ENCODE measurements around the gene SPPL2A. TPM values are rescaled to one million over a fixed set of nuclear protein-coding genes. Genes with fewer than 3 reads are reported as not detected.

SPPL2A gene
- total and polyA plus RNA-seq, 2 of the 13 experiments (the other 11 are each of a cell fraction or from before 2014, with no cell fraction given) = 80.5 to 105 TPM

- TF ChIP-seq HOXA5 (CRISPR knock-in tag; IDR thresholded peaks at IDR 0.05) = peak; percentile 36; the same call in 1 of the 2 replicates
- TF ChIP-seq ASH2L (IDR thresholded peaks at IDR 0.05; ENCODE audit: insufficient read length, low read depth, low read length) = peak; percentile 95
- TF ChIP-seq U2AF1 (optimal IDR thresholded peaks at IDR 0.05; ENCODE audit: low read depth, low read length) = peak; percentile 17
- no peak for TF ChIP-seq FUBP1 (CRISPR knock-in tag; IDR thresholded peaks at IDR 0.05; ENCODE audit: borderline replicate concordance)
- TF ChIP-seq DZIP1 (CRISPR knock-in tag; IDR thresholded peaks at IDR 0.05) = peak; percentile 48; the same call in 1 of the 2 replicates
- 0 out of 2 replicates have a peak, but pooled peaks have one; percentile 17 for TF ChIP-seq RFXAP (CRISPR knock-in tag; IDR thresholded peaks at IDR 0.05; ENCODE audit: borderline replicate concordance)
- 0 out of 2 replicates have a peak, but pooled peaks have one; percentile 51 for TF ChIP-seq ZNF224 (CRISPR knock-in tag; IDR thresholded peaks at IDR 0.05)
- TF ChIP-seq FOXO4 (CRISPR knock-in tag; conservative IDR thresholded peaks at IDR 0.05) = 0 out of 2 replicates have a peak, but pooled peaks have one; percentile 42
- peak; percentile 32; the same call in 1 of the 2 replicates for TF ChIP-seq ARID2 (CRISPR knock-in tag; IDR thresholded peaks at IDR 0.05; ENCODE audit: borderline replicate concordance)
- no peak for TF ChIP-seq RFX1 (IDR thresholded peaks at IDR 0.05)
- 0 out of 2 replicates have a peak, but pooled peaks have one; percentile 37 for TF ChIP-seq CBFB (CRISPR knock-in tag; IDR thresholded peaks at IDR 0.05)
- TF ChIP-seq DDIT3 (CRISPR knock-in tag; IDR thresholded peaks at IDR 0.05) = no peak
- 0 out of 2 replicates have a peak, but pooled peaks have one; percentile 21 for TF ChIP-seq ZNF768 (CRISPR knock-in tag; IDR thresholded peaks at IDR 0.05)
- TF ChIP-seq ZNF878 (CRISPR knock-in tag; IDR thresholded peaks at IDR 0.05) = 0 out of 2 replicates have a peak, but pooled peaks have one; percentile 25
- peak; percentile 53; the same call in 1 of the 2 replicates for TF ChIP-seq NFE2L1 (CRISPR knock-in tag; IDR thresholded peaks at IDR 0.05; ENCODE audit: borderline replicate concordance)
- TF ChIP-seq ZNF24 (IDR thresholded peaks at IDR 0.05) = no peak
- TF ChIP-seq TBP (CRISPR knock-in tag; IDR thresholded peaks at IDR 0.05) = no peak
- peak; percentile 83; the same call in 1 of the 2 replicates for TF ChIP-seq ZNF772 (CRISPR knock-in tag; IDR thresholded peaks at IDR 0.05)
- TF ChIP-seq ZNF383 (CRISPR knock-in tag; IDR thresholded peaks at IDR 0.05; ENCODE audit: borderline replicate concordance) = peak; percentile 78; the same call in 1 of the 2 replicates
- TF ChIP-seq TCF7 (IDR thresholded peaks at IDR 0.05; ENCODE audit: low read depth) = no peak
- peak; percentile 22; the same call in 1 of the 2 replicates for TF ChIP-seq ZNF740 (CRISPR knock-in tag; IDR thresholded peaks at IDR 0.05)
- peak; percentile 15; the same call in 1 of the 2 replicates for TF ChIP-seq TBX3 (IDR thresholded peaks at IDR 0.05; ENCODE audit: borderline replicate concordance)
- TF ChIP-seq ZFP82 (CRISPR knock-in tag; IDR thresholded peaks at IDR 0.05; ENCODE audit: borderline replicate concordance) = no peak
- 0 out of 2 replicates have a peak, but pooled peaks have one; percentile 37 for TF ChIP-seq TP53 (CRISPR knock-in tag; conservative IDR thresholded peaks at IDR 0.05)
Measured at GRCh38 chr15:50685976-50686468, 79.5 kb downstream of the SPPL2A start (continued).

Measured in HepG2 (cell line).